Measurements from ENCODE around the gene CARD14. TPM values are rescaled to one million over a fixed set of nuclear protein-coding genes. Genes with fewer than 3 reads are reported as not detected.

The CARD14 gene
- total and polyA plus RNA-seq, 2 experiments from 2014 or later, result 0.08 to 0.52 TPM

DNA sequence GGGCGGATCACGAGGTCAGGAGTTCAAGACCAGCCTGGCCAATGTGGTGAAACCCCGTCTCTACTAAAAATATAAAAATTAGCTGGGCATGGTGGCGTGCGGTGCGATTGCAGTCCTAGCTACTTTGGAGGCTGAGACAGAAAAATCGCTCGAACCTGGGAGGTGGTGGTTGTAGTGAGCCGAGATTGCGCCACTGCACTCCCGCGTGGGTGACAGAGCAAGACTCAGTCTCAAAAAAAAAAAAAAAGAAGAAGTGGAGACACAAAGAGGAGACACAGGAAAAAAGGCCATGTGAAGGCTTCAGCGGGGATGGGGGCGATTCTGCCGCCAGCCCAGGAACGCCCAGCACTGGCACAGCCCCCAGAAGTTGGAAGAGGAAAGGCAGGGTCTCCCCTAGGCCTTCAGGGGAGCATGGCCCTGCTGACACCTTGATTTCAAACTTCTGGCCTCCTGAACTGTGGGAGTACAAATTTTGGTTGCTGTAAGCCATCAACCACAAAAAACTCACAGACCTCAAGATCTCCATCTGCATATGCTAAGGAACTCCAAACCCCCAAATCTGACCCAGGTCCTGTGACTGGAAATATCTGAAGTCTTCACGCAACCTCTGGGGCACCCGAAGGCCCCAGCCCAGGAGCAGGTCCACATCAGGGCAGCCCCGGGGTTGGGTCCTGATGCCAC lies 43.3 kb downstream of the CARD14 start (continued):
- TF ChIP-seq, protein P1, sequence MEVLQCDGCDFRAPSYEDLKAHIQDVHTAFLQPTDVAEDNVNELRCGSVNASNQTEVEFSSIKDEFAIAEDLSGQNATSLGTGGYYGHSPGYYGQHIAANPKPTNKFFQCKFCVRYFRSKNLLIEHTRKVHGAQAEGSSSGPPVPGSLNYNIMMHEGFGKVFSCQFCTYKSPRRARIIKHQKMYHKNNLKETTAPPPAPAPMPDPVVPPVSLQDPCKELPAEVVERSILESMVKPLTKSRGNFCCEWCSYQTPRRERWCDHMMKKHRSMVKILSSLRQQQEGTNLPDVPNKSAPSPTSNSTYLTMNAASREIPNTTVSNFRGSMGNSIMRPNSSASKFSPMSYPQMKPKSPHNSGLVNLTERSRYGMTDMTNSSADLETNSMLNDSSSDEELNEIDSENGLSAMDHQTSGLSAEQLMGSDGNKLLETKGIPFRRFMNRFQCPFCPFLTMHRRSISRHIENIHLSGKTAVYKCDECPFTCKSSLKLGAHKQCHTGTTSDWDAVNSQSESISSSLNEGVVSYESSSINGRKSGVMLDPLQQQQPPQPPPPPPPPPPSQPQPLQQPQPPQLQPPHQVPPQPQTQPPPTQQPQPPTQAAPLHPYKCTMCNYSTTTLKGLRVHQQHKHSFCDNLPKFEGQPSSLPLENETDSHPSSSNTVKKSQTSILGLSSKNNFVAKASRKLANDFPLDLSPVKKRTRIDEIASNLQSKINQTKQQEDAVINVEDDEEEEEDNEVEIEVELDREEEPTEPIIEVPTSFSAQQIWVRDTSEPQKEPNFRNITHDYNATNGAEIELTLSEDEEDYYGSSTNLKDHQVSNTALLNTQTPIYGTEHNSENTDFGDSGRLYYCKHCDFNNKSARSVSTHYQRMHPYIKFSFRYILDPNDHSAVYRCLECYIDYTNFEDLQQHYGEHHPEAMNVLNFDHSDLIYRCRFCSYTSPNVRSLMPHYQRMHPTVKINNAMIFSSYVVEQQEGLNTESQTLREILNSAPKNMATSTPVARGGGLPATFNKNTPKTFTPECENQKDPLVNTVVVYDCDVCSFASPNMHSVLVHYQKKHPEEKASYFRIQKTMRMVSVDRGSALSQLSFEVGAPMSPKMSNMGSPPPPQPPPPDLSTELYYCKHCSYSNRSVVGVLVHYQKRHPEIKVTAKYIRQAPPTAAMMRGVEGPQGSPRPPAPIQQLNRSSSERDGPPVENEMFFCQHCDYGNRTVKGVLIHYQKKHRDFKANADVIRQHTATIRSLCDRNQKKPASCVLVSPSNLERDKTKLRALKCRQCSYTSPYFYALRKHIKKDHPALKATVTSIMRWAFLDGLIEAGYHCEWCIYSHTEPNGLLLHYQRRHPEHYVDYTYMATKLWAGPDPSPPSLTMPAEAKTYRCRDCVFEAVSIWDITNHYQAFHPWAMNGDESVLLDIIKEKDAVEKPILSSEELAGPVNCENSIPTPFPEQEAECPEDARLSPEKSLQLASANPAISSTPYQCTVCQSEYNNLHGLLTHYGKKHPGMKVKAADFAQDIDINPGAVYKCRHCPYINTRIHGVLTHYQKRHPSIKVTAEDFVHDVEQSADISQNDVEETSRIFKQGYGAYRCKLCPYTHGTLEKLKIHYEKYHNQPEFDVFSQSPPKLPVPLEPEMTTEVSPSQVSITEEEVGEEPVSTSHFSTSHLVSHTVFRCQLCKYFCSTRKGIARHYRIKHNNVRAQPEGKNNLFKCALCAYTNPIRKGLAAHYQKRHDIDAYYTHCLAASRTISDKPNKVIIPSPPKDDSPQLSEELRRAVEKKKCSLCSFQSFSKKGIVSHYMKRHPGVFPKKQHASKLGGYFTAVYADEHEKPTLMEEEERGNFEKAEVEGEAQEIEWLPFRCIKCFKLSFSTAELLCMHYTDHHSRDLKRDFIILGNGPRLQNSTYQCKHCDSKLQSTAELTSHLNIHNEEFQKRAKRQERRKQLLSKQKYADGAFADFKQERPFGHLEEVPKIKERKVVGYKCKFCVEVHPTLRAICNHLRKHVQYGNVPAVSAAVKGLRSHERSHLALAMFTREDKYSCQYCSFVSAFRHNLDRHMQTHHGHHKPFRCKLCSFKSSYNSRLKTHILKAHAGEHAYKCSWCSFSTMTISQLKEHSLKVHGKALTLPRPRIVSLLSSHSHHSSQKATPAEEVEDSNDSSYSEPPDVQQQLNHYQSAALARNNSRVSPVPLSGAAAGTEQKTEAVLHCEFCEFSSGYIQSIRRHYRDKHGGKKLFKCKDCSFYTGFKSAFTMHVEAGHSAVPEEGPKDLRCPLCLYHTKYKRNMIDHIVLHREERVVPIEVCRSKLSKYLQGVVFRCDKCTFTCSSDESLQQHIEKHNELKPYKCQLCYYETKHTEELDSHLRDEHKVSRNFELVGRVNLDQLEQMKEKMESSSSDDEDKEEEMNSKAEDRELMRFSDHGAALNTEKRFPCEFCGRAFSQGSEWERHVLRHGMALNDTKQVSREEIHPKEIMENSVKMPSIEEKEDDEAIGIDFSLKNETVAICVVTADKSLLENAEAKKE (CRISPR knock-in tag; IDR thresholded peaks at IDR 0.05), result no peak
- TF ChIP-seq CREB1 (CRISPR knock-in tag; IDR thresholded peaks at IDR 0.05; ENCODE audit: low read depth) (no peak), ZNF114 (CRISPR knock-in tag; IDR thresholded peaks at IDR 0.05) (no peak), EZH2phosphoT487 (IDR thresholded peaks at IDR 0.05; ENCODE audit: unreplicated experiment) (no peak), POLR2AphosphoS5 (IDR thresholded peaks at IDR 0.05; ENCODE audit: low read depth) (no peak), STAT1 (IDR thresholded peaks at IDR 0.05; ENCODE audit: unreplicated experiment) (no peak), EZH2 (IDR thresholded peaks at IDR 0.05; ENCODE audit: low read depth, unreplicated experiment) (no peak), NANOG (IDR thresholded peaks at IDR 0.05; ENCODE audit: borderline replicate concordance) (no peak)

DNA sequence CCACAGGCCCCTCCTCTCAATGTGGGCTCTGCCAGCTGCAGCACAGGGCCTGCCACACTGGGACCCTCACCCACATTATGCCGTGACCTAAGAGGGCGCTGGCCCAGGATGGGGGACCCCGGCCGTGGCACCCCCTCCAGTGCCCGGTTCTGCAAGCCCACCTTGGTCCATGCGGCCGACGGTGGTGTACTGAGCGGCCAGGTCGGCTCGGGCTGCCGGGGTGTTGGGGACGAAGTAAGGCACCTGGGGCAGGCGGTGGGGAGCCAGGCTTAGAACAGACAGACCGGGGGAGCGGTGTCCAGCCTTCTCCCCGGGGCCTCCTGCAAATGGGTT lies 43.8 kb downstream of the CARD14 start:
- no peaks in the 10 kb centered on the region for H3K4me1 Mint-ChIP-seq
- H3K79me2 ChIP-seq (replicated peaks; ENCODE audit: insufficient read depth), result no peaks in the 10 kb centered on the region
- no peak overlapping the region for H3K4me3 ChIP-seq
- ATAC-seq (no peak), DNase-seq (ENCODE audit: low spot score) (no peak)
- no peaks in the 10 kb centered on the region for H3K4me1 ChIP-seq (ENCODE audit: insufficient read depth)
- no peak overlapping the region for H2AFZ ChIP-seq
- H3K27ac ChIP-seq (ENCODE audit: low read depth), result no peak overlapping the region
- no peaks in the 10 kb centered on the region for H4K20me1 ChIP-seq (replicated peaks; ENCODE audit: insufficient read depth)
- H3K4me2 ChIP-seq, result no peak overlapping the region
- no peaks in the 10 kb centered on the region for H3K27me3 ChIP-seq (ENCODE audit: insufficient read depth)
- H3K9me2 ChIP-seq (ENCODE audit: insufficient read depth), result no peaks in the 10 kb centered on the region
- H3K9me3 Mint-ChIP-seq, result no peaks in the 10 kb centered on the region
- no peaks in the 10 kb centered on the region; the same call in 1 of the 2 replicates for H3K36me3 ChIP-seq (ENCODE audit: insufficient read depth)
- no peaks in the 10 kb centered on the region for H3F3A ChIP-seq (replicated peaks; ENCODE audit: low read depth)
- peaks cover 26% of the 10 kb centered on the region for H3K36me3 Mint-ChIP-seq (ENCODE audit: low read depth)
- H3K27me3 Mint-ChIP-seq (ENCODE audit: insufficient read depth, low read depth, poor library complexity), result peaks cover 9% of the 10 kb centered on the region
- no peak overlapping the region for H3K4me3 Mint-ChIP-seq
- no peak overlapping the region for H3K27ac Mint-ChIP-seq
- no peak for TF ChIP-seq ZNF114 (CRISPR knock-in tag; IDR thresholded peaks at IDR 0.05)
- TF ChIP-seq STAT1 (IDR thresholded peaks at IDR 0.05; ENCODE audit: unreplicated experiment), result no peak
- TF ChIP-seq, protein P2, sequence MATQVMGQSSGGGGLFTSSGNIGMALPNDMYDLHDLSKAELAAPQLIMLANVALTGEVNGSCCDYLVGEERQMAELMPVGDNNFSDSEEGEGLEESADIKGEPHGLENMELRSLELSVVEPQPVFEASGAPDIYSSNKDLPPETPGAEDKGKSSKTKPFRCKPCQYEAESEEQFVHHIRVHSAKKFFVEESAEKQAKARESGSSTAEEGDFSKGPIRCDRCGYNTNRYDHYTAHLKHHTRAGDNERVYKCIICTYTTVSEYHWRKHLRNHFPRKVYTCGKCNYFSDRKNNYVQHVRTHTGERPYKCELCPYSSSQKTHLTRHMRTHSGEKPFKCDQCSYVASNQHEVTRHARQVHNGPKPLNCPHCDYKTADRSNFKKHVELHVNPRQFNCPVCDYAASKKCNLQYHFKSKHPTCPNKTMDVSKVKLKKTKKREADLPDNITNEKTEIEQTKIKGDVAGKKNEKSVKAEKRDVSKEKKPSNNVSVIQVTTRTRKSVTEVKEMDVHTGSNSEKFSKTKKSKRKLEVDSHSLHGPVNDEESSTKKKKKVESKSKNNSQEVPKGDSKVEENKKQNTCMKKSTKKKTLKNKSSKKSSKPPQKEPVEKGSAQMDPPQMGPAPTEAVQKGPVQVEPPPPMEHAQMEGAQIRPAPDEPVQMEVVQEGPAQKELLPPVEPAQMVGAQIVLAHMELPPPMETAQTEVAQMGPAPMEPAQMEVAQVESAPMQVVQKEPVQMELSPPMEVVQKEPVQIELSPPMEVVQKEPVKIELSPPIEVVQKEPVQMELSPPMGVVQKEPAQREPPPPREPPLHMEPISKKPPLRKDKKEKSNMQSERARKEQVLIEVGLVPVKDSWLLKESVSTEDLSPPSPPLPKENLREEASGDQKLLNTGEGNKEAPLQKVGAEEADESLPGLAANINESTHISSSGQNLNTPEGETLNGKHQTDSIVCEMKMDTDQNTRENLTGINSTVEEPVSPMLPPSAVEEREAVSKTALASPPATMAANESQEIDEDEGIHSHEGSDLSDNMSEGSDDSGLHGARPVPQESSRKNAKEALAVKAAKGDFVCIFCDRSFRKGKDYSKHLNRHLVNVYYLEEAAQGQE (IDR thresholded peaks at IDR 0.05; ENCODE audit: unreplicated experiment), result no peak
- no peak for TF ChIP-seq JUNB (IDR thresholded peaks at IDR 0.05; ENCODE audit: unreplicated experiment)
- TF ChIP-seq, protein P3, sequence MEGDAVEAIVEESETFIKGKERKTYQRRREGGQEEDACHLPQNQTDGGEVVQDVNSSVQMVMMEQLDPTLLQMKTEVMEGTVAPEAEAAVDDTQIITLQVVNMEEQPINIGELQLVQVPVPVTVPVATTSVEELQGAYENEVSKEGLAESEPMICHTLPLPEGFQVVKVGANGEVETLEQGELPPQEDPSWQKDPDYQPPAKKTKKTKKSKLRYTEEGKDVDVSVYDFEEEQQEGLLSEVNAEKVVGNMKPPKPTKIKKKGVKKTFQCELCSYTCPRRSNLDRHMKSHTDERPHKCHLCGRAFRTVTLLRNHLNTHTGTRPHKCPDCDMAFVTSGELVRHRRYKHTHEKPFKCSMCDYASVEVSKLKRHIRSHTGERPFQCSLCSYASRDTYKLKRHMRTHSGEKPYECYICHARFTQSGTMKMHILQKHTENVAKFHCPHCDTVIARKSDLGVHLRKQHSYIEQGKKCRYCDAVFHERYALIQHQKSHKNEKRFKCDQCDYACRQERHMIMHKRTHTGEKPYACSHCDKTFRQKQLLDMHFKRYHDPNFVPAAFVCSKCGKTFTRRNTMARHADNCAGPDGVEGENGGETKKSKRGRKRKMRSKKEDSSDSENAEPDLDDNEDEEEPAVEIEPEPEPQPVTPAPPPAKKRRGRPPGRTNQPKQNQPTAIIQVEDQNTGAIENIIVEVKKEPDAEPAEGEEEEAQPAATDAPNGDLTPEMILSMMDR (conservative IDR thresholded peaks at IDR 0.05; ENCODE audit: low read depth in 2 of 2), result no peak
- no peak for TF ChIP-seq EZH2 (IDR thresholded peaks at IDR 0.05; ENCODE audit: low read depth, unreplicated experiment)
- TF ChIP-seq EZH2phosphoT487 (IDR thresholded peaks at IDR 0.05; ENCODE audit: unreplicated experiment), result no peak
- TF ChIP-seq, protein P4, sequence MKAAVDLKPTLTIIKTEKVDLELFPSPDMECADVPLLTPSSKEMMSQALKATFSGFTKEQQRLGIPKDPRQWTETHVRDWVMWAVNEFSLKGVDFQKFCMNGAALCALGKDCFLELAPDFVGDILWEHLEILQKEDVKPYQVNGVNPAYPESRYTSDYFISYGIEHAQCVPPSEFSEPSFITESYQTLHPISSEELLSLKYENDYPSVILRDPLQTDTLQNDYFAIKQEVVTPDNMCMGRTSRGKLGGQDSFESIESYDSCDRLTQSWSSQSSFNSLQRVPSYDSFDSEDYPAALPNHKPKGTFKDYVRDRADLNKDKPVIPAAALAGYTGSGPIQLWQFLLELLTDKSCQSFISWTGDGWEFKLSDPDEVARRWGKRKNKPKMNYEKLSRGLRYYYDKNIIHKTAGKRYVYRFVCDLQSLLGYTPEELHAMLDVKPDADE (IDR thresholded peaks at IDR 0.05), result no peak
- no peak for TF ChIP-seq POLR2AphosphoS5 (IDR thresholded peaks at IDR 0.05; ENCODE audit: low read depth)
- no peak for TF ChIP-seq NANOG (IDR thresholded peaks at IDR 0.05; ENCODE audit: borderline replicate concordance)
